Activated T-cell treated with anti-CD3 and anti-CD28 coated beads, Interleukin-2, amount 50 U/mL, for 24 hours (primary cell): Measurements from ENCODE around the gene C1orf53.
A peak's percentile ranks its signal among the peaks of the same experiment; 100 is the strongest.

Experiments used
- DNase-seq: peaks from one replicate; pipeline ENCODE4 v3.0.0-alpha.2; 2020
- H3K27ac Mint-ChIP-seq: 2 replicates; pipeline ENCODE4 v1.8.0; 2020; ENCODE audit warnings: mild to moderate bottlenecking, mixed read lengths
- H3K27me3 Mint-ChIP-seq: 2 replicates; pipeline ENCODE4 v1.8.0; 2020; ENCODE audit warnings: mixed read lengths
- H3K36me3 Mint-ChIP-seq: 2 replicates; pipeline ENCODE4 v1.8.0; 2020; ENCODE audit warnings: low read depth, mixed read lengths
- H3K4me1 Mint-ChIP-seq: 2 replicates; pipeline ENCODE4 v1.8.0; 2020; ENCODE audit warnings: low read depth, mixed read lengths
- H3K4me3 Mint-ChIP-seq: 2 replicates; pipeline ENCODE4 v1.8.0; 2020; ENCODE audit warnings: mild to moderate bottlenecking, moderate library complexity, mixed read lengths
- H3K9me3 Mint-ChIP-seq: 2 replicates; pipeline ENCODE4 v1.8.0; 2020; ENCODE audit warnings: mixed read lengths

The C1orf53 gene

DNA sequence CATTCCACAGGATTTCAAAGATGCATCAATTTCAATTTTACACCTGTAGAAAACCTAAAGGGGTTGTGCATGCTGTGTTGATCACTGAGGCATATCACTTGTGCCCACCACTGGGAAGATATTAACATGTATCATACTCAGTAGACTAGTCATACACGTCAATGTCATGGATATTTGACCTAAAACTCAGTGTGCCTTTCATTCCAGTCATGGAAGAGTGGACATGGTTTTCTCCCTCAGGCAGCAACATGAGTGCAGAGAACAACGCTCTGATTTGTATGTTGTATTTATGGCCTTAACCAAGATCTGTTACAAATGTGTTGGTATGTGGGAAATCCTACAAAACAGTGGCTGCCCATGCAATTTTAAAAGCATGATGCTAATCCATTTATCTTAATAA is 6.1 kb upstream of the C1orf53 start:
- Mint-ChIP-seq H3K36me3 (no peaks in the 10 kb centered on the region), H3K4me1 (no peaks in the 10 kb centered on the region), H3K27me3 (peaks cover 50% of the 10 kb centered on the region), H3K9me3 (no peaks in the 10 kb centered on the region), H3K4me3 (no peak overlapping the region), H3K27ac (no peak overlapping the region)
- DNase-seq = no peak

DNA sequence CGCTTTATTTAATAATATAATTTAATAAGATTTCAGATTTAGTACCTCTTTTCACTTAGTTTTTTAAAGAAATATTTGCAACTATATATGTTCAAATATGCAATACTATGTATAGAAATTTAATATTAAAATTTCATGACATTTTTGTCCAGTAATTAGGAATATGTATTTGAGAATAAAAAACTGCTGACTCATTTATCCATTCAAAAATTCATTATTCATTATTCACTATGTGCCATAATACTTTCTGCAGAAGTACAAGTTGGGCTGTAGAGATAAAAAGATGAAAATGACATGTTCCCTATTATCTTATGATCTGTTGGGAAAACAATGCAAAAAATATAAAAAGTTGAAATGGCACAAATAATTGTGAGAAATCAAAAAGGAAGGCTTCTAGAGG is 3.4 kb upstream of the C1orf53 start:
- no peak overlapping the region for H3K4me3 Mint-ChIP-seq
- peaks cover 43% of the 10 kb centered on the region for H3K27me3 Mint-ChIP-seq
- no peak overlapping the region for H3K27ac Mint-ChIP-seq
- DNase-seq = no peak
- H3K4me1 Mint-ChIP-seq = peaks cover 15% of the 10 kb centered on the region
- H3K9me3 Mint-ChIP-seq = no peaks in the 10 kb centered on the region
- no peaks in the 10 kb centered on the region for H3K36me3 Mint-ChIP-seq

DNA sequence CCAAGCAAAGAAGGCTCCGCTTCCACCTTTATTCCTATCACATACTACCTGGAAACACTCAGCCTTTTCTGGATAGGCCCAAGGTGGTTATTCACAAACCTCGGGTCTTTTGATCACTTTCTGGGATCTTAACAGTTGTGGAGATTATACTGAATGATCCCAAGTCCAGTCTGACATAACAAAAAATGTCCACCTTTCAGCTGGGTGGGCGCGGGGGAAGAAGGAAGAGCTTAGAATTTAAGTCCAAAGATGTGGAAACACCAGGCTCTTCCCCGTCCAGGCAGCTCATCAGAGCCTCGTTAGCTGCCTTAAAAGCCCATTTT is 338 bp upstream of the C1orf53 start:
- Mint-ChIP-seq H3K4me1 (peaks cover 15% of the 10 kb centered on the region), H3K27ac (peak overlapping the region; percentile 81), H3K36me3 (no peaks in the 10 kb centered on the region), H3K27me3 (peaks cover 60% of the 10 kb centered on the region), H3K9me3 (no peaks in the 10 kb centered on the region), H3K4me3 (peak overlapping the region; percentile 77)
- DNase-seq = no peak

DNA sequence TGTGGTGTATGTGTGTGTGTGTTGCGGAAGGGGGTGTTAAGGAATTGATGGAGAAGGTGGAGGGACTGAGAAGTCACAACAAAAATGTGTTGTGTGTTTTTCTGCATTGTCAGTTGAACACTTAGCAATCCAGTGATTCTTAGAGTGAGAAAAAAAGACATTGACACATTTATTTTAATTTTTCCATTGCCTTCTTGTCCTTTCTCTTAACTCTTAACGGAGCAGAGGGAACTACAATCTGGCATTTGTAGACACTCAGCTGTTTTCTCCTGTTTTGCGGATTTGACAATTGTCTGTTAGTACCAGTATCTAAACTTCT is 725 bp downstream of the C1orf53 start:
- no peak for DNase-seq
- Mint-ChIP-seq H3K36me3 (no peaks in the 10 kb centered on the region), H3K27ac (peak overlapping the region; percentile 76), H3K27me3 (peaks cover 60% of the 10 kb centered on the region), H3K4me3 (peak overlapping the region; percentile 77), H3K9me3 (no peaks in the 10 kb centered on the region), H3K4me1 (peaks cover 15% of the 10 kb centered on the region)

DNA sequence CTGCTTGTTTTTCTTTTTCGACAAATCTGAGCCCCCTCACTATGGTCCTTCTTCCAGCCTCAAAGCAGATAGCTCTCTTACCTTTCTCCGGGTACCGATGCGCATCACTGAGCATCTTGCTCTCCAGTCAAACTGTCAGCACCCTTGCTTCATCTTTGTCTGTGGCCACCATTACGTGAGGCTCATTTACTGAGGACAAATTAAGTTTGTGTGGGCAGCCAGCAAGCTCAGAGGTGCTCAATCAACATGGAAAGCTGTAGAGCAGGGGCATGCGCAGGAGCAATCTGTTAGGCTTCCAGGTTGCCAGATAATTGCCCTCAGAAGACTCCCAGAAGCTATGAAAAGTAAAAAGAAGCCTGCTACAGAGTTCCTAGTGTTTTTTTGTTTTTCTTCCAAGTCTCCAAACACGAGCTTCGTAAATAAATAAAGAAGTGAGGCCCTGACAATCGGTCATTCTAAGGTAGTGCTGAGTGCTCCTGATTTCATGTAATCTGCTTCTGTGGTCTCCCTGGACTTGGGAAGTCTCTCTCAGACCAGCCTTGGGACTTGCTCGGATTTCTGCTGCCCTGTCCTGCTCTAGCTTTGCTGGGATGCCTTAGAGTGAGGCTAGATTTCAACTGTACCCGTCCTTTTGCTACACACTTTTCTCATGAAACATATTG is 1.8 kb downstream of the C1orf53 start:
- Mint-ChIP-seq H3K4me3 (no peak overlapping the region), H3K27ac (no peak overlapping the region), H3K4me1 (peaks cover 26% of the 10 kb centered on the region), H3K27me3 (peaks cover 69% of the 10 kb centered on the region), H3K9me3 (no peaks in the 10 kb centered on the region), H3K36me3 (no peaks in the 10 kb centered on the region)
- no peak for DNase-seq

DNA sequence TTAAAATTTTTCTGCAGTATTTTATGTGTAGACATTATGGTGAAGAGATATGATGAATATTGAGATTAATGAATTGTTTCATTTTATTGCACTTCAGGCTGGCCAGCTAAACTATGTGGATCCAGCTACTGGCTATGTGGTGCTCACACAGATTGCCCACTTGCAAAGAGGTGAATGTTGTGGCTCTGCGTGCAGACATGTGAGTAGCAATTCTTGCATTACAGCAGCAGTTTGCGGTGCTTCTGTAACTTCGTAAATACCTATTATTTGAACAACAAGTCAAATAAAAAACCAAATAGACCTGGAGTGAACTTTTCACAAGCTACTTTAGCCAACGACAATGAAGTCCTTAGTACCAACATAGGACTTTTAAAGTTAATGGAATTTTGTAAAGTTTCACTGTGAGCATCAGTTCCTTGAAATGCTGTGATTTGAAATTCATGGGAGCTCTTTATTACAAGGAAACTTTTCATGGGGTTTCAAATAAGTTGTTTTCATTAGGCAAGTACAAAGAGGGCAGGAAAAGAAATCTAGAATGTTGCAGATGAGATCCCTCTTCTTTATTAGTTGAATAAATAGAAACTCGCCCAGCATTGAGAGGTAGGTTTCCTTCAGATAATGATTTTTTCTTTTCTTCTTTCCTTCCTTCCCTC is 3.4 kb downstream of the C1orf53 start:
- no peak overlapping the region for H3K27ac Mint-ChIP-seq
- DNase-seq = no peak
- no peaks in the 10 kb centered on the region for H3K9me3 Mint-ChIP-seq
- H3K27me3 Mint-ChIP-seq = peaks cover 79% of the 10 kb centered on the region
- no peaks in the 10 kb centered on the region for H3K36me3 Mint-ChIP-seq
- H3K4me3 Mint-ChIP-seq = no peak overlapping the region
- H3K4me1 Mint-ChIP-seq = peaks cover 39% of the 10 kb centered on the region

DNA sequence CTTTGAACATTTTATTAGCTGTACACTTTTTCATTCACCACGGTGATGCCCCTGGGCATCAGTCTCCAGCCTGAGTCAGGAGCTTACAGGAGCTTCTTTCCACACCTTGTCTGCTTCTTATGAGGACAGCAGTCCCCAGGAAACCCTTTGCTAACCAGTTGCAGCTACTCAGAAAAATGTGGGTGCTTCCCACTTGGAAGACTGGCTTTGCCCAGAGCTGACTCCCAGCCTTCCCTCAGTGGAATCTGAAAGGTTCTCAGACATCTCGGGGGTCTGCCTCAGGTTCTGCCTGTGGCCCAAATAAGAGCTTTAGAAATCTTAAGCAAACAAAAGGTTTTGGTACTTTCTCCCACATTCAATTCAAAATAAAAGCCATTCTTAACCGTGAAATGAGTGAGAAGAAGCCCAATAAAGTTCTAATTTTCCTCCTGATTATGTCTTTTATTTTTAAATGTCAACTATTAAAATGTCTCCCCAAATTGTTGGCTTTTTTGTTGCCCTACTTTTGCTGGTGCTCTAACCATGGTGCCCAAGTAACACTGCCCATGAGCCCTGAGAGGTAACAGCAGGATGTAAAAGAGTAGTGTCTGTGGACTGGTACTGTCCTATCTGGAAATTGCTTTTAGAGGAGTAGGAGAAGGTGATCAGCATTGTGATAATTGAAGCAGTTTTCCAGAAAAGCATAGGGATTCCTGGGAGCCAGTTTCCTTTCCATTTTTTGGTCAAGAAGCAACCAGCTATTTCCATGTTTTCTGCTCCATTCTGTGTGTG is 5.6 kb downstream of the C1orf53 start:
- no peaks in the 10 kb centered on the region for H3K9me3 Mint-ChIP-seq
- H3K4me3 Mint-ChIP-seq = no peak overlapping the region
- peaks cover 50% of the 10 kb centered on the region for H3K4me1 Mint-ChIP-seq
- no peak overlapping the region for H3K27ac Mint-ChIP-seq
- no peak for DNase-seq
- peaks cover 98% of the 10 kb centered on the region for H3K27me3 Mint-ChIP-seq
- no peaks in the 10 kb centered on the region for H3K36me3 Mint-ChIP-seq

DNA sequence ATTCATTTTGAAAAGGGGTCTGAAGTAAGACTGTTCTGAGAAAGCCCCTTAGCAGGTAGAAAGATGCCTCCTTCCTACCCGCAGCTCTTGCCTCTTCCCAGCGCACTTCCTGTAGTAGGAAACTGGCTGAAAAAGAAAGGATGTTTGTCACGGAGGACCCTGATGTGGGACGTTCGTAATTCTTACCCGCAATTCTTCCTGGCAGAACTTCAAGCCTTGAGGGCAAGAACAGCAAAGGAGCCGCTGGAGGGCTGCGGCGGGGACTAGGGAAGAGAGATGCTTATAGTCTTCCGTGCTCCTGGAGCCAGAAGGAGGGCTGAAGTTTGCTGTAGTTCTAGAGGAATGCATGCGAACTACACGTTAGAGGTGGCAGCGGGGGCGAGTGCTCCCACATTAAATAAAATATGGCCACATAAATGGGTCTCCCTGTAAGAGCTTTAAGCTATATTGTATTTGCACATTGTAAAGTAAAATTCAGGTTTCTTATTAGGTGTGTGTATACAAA is 6.3 kb downstream of the C1orf53 start:
- Mint-ChIP-seq H3K27ac (no peak overlapping the region), H3K36me3 (no peaks in the 10 kb centered on the region), H3K4me1 (peaks cover 52% of the 10 kb centered on the region), H3K9me3 (no peaks in the 10 kb centered on the region), H3K27me3 (peaks cover 98% of the 10 kb centered on the region), H3K4me3 (peak overlapping the region; percentile 36)
- DNase-seq = peak; percentile 37

DNA sequence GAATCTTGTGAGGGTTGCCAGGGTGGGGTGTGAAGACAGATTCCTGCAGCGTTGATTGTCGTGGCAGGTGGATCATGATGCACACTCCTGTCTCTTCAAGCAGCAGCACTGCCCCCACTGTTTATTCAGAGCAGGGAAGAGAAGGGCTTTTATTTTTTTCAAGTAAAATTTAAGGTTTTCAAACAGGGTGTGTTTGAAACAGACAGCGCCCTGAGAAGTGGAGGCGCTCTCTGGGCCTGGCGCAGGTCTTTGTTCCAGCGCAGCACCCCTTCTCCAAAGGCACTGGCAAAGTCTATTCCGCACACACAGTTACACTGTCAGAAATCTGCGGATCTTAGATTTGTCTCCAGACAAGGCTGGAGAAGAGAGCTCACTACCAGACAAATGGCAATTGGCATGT is 7.0 kb downstream of the C1orf53 start:
- H3K36me3 Mint-ChIP-seq = no peaks in the 10 kb centered on the region
- H3K27ac Mint-ChIP-seq = no peak overlapping the region
- no peaks in the 10 kb centered on the region for H3K9me3 Mint-ChIP-seq
- peak; percentile 36 for DNase-seq
- H3K4me3 Mint-ChIP-seq = peak overlapping the region; percentile 36
- H3K4me1 Mint-ChIP-seq = peaks cover 56% of the 10 kb centered on the region
- peaks cover 98% of the 10 kb centered on the region for H3K27me3 Mint-ChIP-seq

DNA sequence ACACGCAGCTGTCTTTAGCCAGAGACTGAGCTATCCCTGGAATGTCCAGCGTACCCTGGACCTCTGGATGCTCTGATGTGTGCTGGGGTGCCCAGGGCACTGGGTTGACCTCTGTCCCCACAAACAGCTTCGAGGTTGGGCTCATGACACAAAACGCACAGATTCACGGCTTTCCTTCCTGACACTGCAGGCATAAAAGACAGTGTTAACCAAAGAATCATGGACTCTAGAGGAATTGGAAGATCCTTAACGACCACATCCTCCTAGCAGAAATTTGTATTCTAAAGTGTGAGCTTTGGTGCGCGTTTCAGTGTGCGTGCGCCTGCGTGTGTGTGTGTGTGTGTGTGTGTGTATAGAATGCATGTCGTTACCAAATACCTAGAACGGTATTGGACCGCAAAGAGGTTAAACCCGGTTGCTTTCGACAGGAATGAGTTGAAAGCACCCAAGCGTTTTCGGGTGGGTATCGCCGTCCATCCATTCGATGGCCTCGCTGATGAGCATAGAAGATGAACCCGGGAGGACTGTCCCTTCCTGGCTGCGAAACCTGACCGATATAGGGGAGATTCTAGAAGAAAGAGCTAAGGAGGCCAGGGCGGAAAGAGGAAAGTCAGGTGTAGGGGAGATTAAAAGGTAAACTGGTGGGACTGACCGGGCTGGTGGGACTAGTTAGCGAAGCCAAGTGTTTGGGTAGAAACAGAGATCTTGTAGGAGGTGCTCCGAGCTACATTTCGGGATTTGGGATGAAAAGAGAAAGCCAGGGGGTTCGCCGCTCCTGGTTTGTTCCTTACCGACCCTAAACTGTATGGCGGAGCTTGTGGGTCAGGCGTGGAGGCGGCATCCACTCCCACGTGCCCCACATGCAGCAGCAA is 7.9 kb downstream of the C1orf53 start:
- H3K27me3 Mint-ChIP-seq = peaks cover 98% of the 10 kb centered on the region
- peak; percentile 46 for DNase-seq
- no peaks in the 10 kb centered on the region for H3K9me3 Mint-ChIP-seq
- peaks cover 60% of the 10 kb centered on the region for H3K4me1 Mint-ChIP-seq
- no peaks in the 10 kb centered on the region for H3K36me3 Mint-ChIP-seq
- peak overlapping the region; percentile 65 for H3K4me3 Mint-ChIP-seq
- H3K27ac Mint-ChIP-seq = no peak overlapping the region

DNA sequence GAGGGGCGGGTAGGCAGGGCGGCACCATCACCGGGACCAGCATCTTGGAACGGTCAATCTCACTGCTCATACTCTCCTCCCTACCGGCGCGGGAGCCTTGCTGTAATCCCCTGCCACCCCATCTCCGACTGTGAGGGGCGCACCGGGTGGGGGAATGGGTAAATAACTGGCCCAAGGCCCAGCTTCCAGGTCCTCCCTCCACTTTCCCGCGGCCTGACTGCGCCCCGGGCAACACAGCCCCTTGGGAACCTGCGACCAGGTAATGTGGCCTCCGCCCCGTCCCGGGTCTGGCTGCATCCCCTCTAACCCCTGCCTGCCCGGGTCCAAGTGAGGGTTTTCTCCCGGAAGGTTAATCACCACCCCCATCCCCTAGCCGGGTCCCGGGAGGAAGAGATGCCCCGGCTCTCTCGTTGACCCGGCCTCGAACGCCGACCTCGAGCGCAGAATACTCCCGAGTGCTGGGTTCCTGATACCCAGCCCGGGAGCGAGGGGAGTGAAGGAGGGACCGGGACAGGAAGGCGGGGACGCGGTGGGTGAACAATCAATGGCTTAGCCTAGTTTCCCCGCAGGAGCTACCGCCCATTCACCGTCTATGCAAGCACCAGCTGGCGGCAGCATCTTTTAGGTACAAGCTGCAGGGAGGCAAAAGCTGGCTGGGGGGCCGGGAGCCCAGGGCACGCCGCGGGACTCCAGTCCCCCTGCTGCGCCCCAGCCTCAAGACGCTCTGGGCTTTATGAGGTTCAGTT is 8.9 kb downstream of the C1orf53 start:
- no peaks in the 10 kb centered on the region for H3K36me3 Mint-ChIP-seq
- peaks cover 98% of the 10 kb centered on the region for H3K27me3 Mint-ChIP-seq
- DNase-seq = peak; percentile 56
- peaks cover 68% of the 10 kb centered on the region for H3K4me1 Mint-ChIP-seq
- H3K9me3 Mint-ChIP-seq = no peaks in the 10 kb centered on the region
- H3K4me3 Mint-ChIP-seq = peak overlapping the region; percentile 74
- H3K27ac Mint-ChIP-seq = no peak overlapping the region

DNA sequence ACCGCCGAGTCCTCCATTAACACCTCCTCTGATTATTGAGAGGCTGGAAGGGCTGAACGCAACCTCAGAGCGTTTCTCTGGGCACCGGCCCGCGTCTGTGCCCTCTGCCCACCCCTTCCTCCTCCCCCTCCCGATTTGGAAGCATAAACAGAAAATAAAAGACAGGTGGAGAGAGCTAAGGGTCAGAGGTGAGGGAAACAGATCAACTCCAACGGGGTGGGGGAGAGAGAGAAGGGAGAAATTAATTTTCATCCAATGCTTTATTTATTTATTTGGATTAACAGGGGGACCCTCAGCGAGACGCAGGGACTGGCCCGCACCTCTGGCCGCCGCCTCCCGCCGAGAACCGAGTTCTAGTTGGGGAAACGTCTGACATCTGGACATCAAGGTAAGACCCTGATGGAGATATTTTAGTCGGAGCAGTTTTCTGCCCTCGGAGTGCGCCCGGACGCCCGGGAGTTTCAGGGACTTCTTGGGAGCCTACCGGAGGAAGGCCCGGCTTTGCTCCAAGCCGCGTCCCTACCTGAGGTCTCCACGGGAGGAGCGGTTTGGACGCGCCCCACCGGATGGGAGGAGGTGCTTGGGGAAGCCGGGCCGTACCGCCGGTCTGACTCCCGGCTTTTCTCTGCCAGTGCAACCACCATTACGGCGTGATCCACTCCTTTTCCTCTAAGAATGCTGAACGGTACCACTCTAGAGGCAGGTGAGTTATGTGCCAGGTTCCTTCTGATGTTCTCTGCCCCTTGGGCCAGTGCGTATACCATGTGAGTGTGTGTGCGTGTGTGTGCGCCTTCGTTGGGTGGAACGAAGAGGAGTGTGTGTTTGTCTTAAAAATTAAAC is 9.6 kb downstream of the C1orf53 start:
- Mint-ChIP-seq H3K27me3 (peaks cover 99% of the 10 kb centered on the region), H3K27ac (no peak overlapping the region), H3K4me3 (peak overlapping the region; percentile 74), H3K9me3 (no peaks in the 10 kb centered on the region), H3K4me1 (peaks cover 76% of the 10 kb centered on the region), H3K36me3 (no peaks in the 10 kb centered on the region)
- peak; percentile 54 for DNase-seq

DNA sequence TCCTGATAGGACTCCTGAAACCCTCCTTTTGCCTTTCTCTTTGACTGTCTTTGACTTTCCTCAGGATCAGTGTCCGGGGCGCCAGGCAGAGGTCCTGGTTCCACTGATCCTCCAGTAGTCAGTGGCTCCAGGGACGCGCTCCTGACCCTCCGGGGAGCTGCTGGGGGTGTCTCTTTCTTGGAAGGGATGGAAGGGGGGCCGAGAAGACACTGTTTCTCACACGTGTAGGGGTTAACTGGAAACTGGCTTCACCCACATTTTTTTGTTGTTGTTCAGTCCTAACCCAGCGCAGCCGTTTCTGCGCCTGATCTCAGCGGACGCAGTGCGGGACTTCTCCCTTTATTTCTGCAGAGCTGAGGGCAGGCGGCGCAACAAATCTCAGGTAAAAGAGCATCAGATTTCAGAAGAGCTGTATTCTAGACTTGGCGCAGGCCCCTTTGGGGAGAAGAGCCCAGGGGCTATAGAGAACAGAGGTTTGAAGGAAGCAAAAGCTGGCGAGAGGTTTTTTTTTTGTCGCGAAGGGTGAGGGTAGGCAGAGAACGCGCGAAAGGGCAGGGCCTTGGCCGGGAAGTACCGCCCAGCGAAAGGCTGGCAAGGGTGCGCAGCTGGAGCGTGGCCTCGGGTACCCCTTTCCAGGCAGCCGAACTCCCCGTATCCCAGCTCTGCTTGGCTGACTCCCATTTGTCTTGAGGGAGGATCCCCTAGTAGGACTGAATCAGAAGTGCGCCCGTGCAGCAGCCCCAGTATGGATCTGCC is 10.5 kb downstream of the C1orf53 start:
- peak; percentile 48 for DNase-seq
- no peaks in the 10 kb centered on the region for H3K9me3 Mint-ChIP-seq
- H3K36me3 Mint-ChIP-seq = no peaks in the 10 kb centered on the region
- H3K27me3 Mint-ChIP-seq = peaks cover 99% of the 10 kb centered on the region
- peak overlapping the region; percentile 74 for H3K4me3 Mint-ChIP-seq
- no peak overlapping the region for H3K27ac Mint-ChIP-seq
- peaks cover 84% of the 10 kb centered on the region for H3K4me1 Mint-ChIP-seq
